Pancreas (tissue), 10 donors: Measurements from ENCODE around the gene KDM4C. TPM values are rescaled to one million over a fixed set of nuclear protein-coding genes. Genes with fewer than 3 reads are reported as not detected.
"Not testable (repeated sequence)": the region's sequence is repeated elsewhere in the genome, so short reads cannot be mapped to it uniquely, and the experiment has no call there.

Experiments used
- ATAC-seq, 4 donors: fragments of 200-7000 bp; cut with Tn5 transposase; one replicate each; pipeline versions ENCODE4 v1.8.0 to v1.9.1; 2020; ENCODE audit warnings: mild to moderate bottlenecking in 4 of 4, moderate library complexity in 4 of 4
- DNase-seq, 6 donors: peaks; one replicate each; pipeline ENCODE4 v3.0.0-alpha.2; 2020
- FAIRE-seq: peaks from 2 replicates; lab custom pipeline; 2012; peaks lifted over from hg19 to GRCh38; lab: Jason Lieb, UNC
- H3K27ac ChIP-seq, 4 donors: fragments of 200-600 bp; sonication (generic); 1 replicate in 3 of 4; 2 replicates in 1 of 4; pipeline versions ENCODE4 v1.5.0 to v1.8.0; 2020
- H3K27me3 ChIP-seq, 4 donors: fragments of 200-600 bp; one replicate each; pipeline ENCODE4 v1.8.0; 2021
- H3K36me3 ChIP-seq, 3 donors: fragments of 200-600 bp; sonication (generic) in 1 of 3; one replicate each; pipeline versions ENCODE4 v1.5.0 to v1.8.0; 2020 to 2021
- H3K4me1 ChIP-seq, 3 donors: fragments of 200-600 bp; one replicate each; pipeline ENCODE4 v1.8.0; 2021
- H3K4me3 ChIP-seq, 4 donors: fragments of 200-600 bp; sonication (generic) in 2 of 4; one replicate each; pipeline versions ENCODE4 v1.5.0 to v1.8.0; 2020 to 2021
- H3K9me3 ChIP-seq, 4 donors: fragments of 200-600 bp; one replicate each; pipeline ENCODE4 v1.8.0; 2021
- CTCF ChIP-seq, 4 donors: fragments of 200-600 bp; sonication (generic) in 3 of 4; IDR thresholded peaks; one replicate each; pipeline versions ENCODE4 v1.5.0 to v1.8.0; 2021; ENCODE audit warnings: antibody characterized with exemption in 4 of 4
- WGBS, 2 donors: extraction: QIAGEN DNeasy Blood & Tissue Kit; methylation state at CpG; one replicate each; pipeline ENCODE4 v1.1.7; 2013; 5-methylcytosine and 5-hydroxymethylcytosine counted together
- intact Hi-C, 3 donors: fragments of 100-400 bp; cut with DNase I; formaldehyde crosslinking; loops; one replicate each; pipeline versions ENCODE4 v1.11.1 to v1.14.2; 2022
- polyA plus RNA-seq, 2 donors: library from polyadenylated mRNA; stranded (reverse); fragments of 200-250 nt; gene quantifications; one replicate each; pipeline ENCODE4 v1.2.3, GENCODE V29; 2013
- total RNA-seq, 6 donors: library from RNA; stranded (reverse); fragmentation: NEBNext Ultra II Directional in 4 of 6; extraction: Animal tissue kit (Norgen Biotek cat#: 25700) in 4 of 6; gene quantifications; one replicate each; pipeline versions ENCODE4 v1.2.1 to v1.2.4, GENCODE V29; 2021 to 2023
- donor health status: healthy with polysubstance abuse.
- donor health status: DM: no; HTN: no; CAD: no; lungs with moderate emphysema.
- donor health status: DM: no; HTN: no; CAD: no.
- donor health status: control.
- donor health status: control.
- donor health status: Bipolar disorder and iron deficiency.
- donor health status: DM: yes; HTN: yes; CAD: no.
- donor health status: DM: no; HTN: no; CAD: no.
- donor health status: DM: no; HTN: no; CAD: no.
- donor health status: DM: yes; HTN: yes; CAD: no.

The KDM4C gene
- total and polyA plus RNA-seq, 8 donors, result 10.5 to 30.8 (median 19.7) TPM

GRCh38 chr9:6766606-6767005, 8.8 kb downstream of the KDM4C start:
- ATAC-seq, result peak in 3 of 4 donors; percentile 18 to 32 (median 30)
- Histone ChIP-seq H3K36me3 (no peaks in the 10 kb centered on the region), H3K9me3 (no peaks in the 10 kb centered on the region), H3K4me1 (peaks cover 0 to 15% (median 14%) of the 10 kb centered on the region in 3 donors), H3K27me3 (no peaks in the 10 kb centered on the region), H3K27ac (no peak overlapping the region), H3K4me3 (no peak overlapping the region)
- intact Hi-C loops, result no loop called here
- 44 to 46% methylated on average over 3 of the region's 3 CpGs for WGBS, 2 donors
- TF ChIP-seq CTCF (IDR thresholded peaks at IDR 0.05), result no peak
- no peak for DNase-seq
- FAIRE-seq, result no peak

- 72 to 93% methylated on average over 4 of the region's 4 CpGs for WGBS, 2 donors
- intact Hi-C loops, H3K4me3 ChIP-seq, H3K27ac ChIP-seq, ATAC-seq, DNase-seq, H3K9me3 ChIP-seq, FAIRE-seq, H3K36me3 ChIP-seq, H3K27me3 ChIP-seq: not testable (repeated sequence)
- peaks cover 0 to 12% (median 9%) of the 10 kb centered on the region in 3 donors for H3K4me1 ChIP-seq
These were observed 10.8 kb downstream of the KDM4C start for GRCh38 chr9:6768587-6768986.

- H3K36me3 ChIP-seq, result no peaks in the 10 kb centered on the region
- H3K27me3 ChIP-seq, result no peaks in the 10 kb centered on the region
- H3K9me3 ChIP-seq, result no peaks in the 10 kb centered on the region
- H3K4me3 ChIP-seq, result no peak overlapping the region
- ATAC-seq, result peak in 1 of 4 donors; percentile 9
- no peak for DNase-seq
- intact Hi-C loops, result no loop called here
- H3K27ac ChIP-seq, result no peak overlapping the region
- WGBS, 2 donors, result 92 to 97% methylated on average over 2 of the region's 2 CpGs
- no peak for TF ChIP-seq CTCF (IDR thresholded peaks at IDR 0.05)
- FAIRE-seq, result no peak
- H3K4me1 ChIP-seq, result peaks cover 0 to 5% (median 0%) of the 10 kb centered on the region in 3 donors
These were observed 13.9 kb downstream of the KDM4C start for GRCh38 chr9:6771722-6772121.

GRCh38 chr9:6777213-6777902, 19.6 kb downstream of the KDM4C start:
- Histone ChIP-seq H3K4me3 (no peak overlapping the region), H3K27ac (no peak overlapping the region), H3K4me1 (peaks cover 17 to 24% (median 23%) of the 10 kb centered on the region in 3 donors), H3K36me3 (no peaks in the 10 kb centered on the region), H3K9me3 (no peaks in the 10 kb centered on the region), H3K27me3 (no peaks in the 10 kb centered on the region)
- ATAC-seq (no peak), FAIRE-seq (no peak), DNase-seq (no peak)
- 82 to 84% methylated on average over 6 of the region's 6 CpGs for WGBS, 2 donors
- intact Hi-C loops, result no loop called here
- TF ChIP-seq CTCF (IDR thresholded peaks at IDR 0.05), result no peak

- FAIRE-seq, result no peak
- 33 to 34% methylated on average over 3 of the region's 3 CpGs for WGBS, 2 donors
- Histone ChIP-seq H3K36me3 (no peaks in the 10 kb centered on the region), H3K27me3 (no peaks in the 10 kb centered on the region), H3K27ac (peak overlapping the region in 1 of 4 donors; percentile 34), H3K4me1 (peaks cover 17 to 24% (median 23%) of the 10 kb centered on the region in 3 donors), H3K4me3 (no peak overlapping the region), H3K9me3 (no peaks in the 10 kb centered on the region)
- peak; percentile 79 to 88 (median 86) for ATAC-seq
- intact Hi-C loops, result no loop called here
- TF ChIP-seq CTCF (IDR thresholded peaks at IDR 0.05), result no peak
- DNase-seq, result no peak
These were observed 21.9 kb downstream of the KDM4C start for GRCh38 chr9:6779417-6780241.
